CD4-positive, alpha-beta memory T cell (primary cell): ENCODE measurements around the gene MRPL44. TPM values are rescaled to one million over a fixed set of nuclear protein-coding genes. Genes with fewer than 3 reads are reported as not detected.
A peak's percentile ranks its signal among the peaks of the same experiment; 100 is the strongest.

Source experiments
- CTCF ChIA-PET: fragments of 350-600 bp; sonication (Branson Sonifier 250); formaldehyde crosslinking; loops from one replicate; lab custom pipeline; 2021; ENCODE audit warnings: inconsistent platforms; ENCODE audit not compliant: partially characterized antibody; lab: Charles Lee
- POLR2A ChIA-PET: fragments of 350-600 bp; sonication (Branson Sonifier 250); formaldehyde crosslinking; loops from one replicate; lab custom pipeline; 2021; ENCODE audit not compliant: partially characterized antibody; lab: Charles Lee
- DNase-seq, 5 donors: peaks; one replicate each; pipeline versions ENCODE4 v3.0.0 to v3.0.0-alpha.2; 2020 to 2022; ENCODE audit warnings: mixed read lengths in 1 of 5
- H3K27ac ChIP-seq: one replicate; pipeline ENCODE4 v1.7.0; 2013; ENCODE audit warnings: low read depth, low read length
- H3K27me3 ChIP-seq: 2 replicates; pipeline ENCODE4 v1.7.0; 2013; ENCODE audit warnings: mild to moderate bottlenecking, low read length, moderate library complexity; ENCODE audit not compliant: insufficient read depth
- H3K36me3 ChIP-seq: 2 replicates; pipeline ENCODE4 v1.7.0; 2013; ENCODE audit warnings: mild to moderate bottlenecking, low read length, moderate library complexity; ENCODE audit not compliant: insufficient read depth
- H3K4me1 ChIP-seq: 2 replicates; pipeline ENCODE4 v1.7.0; 2013; ENCODE audit warnings: mild to moderate bottlenecking, low read length, moderate library complexity; ENCODE audit not compliant: insufficient read depth
- H3K4me3 ChIP-seq, 2 donors: one replicate each; pipeline ENCODE4 v1.7.0; 2013; ENCODE audit warnings: low read length in 2 of 2, mild to moderate bottlenecking in 1 of 2
- H3K9me3 ChIP-seq, 2 donors: one replicate each; pipeline ENCODE4 v1.7.0; 2013; ENCODE audit warnings: low read length in 2 of 2, control low read depth in 1 of 2; ENCODE audit not compliant: control insufficient read depth in 1 of 2
- H3K27ac Mint-ChIP-seq, 7 donors: one replicate each; pipeline ENCODE4 v1.8.0; 2020 to 2021; ENCODE audit warnings: mixed read lengths in 7 of 7, mild to moderate bottlenecking in 6 of 7, inconsistent platforms in 3 of 7, moderate library complexity in 3 of 7
- H3K27me3 Mint-ChIP-seq, 2 donors: one replicate each; pipeline ENCODE4 v1.8.0; 2020 to 2021; ENCODE audit warnings: mixed read lengths in 2 of 2
- H3K36me3 Mint-ChIP-seq, 2 donors: one replicate each; pipeline ENCODE4 v1.8.0; 2020 to 2021; ENCODE audit warnings: mixed read lengths in 2 of 2, inconsistent platforms in 1 of 2, mild to moderate bottlenecking in 1 of 2
- H3K4me1 Mint-ChIP-seq, 4 donors: one replicate each; pipeline ENCODE4 v1.8.0; 2020 to 2021; ENCODE audit warnings: mixed read lengths in 4 of 4, mild to moderate bottlenecking in 1 of 4
- H3K4me3 Mint-ChIP-seq, 8 donors: one replicate each; pipeline ENCODE4 v1.8.0; 2020 to 2021; ENCODE audit warnings: mixed read lengths in 8 of 8, mild to moderate bottlenecking in 7 of 8, moderate library complexity in 6 of 8, inconsistent platforms in 3 of 8
- H3K9me3 Mint-ChIP-seq, 8 donors: one replicate each; pipeline ENCODE4 v1.8.0; 2020 to 2021; ENCODE audit warnings: mixed read lengths in 8 of 8, mild to moderate bottlenecking in 5 of 8, inconsistent platforms in 3 of 8, moderate library complexity in 1 of 8
- intact Hi-C: fragments of 100-400 bp; cut with micrococcal nuclease; formaldehyde crosslinking; loops from one replicate; pipeline ENCODE4 v1.15.1; 2023
- polyA plus RNA-seq, 2 donors: library from polyadenylated mRNA; unstranded; fragments of 300-500 nt; fragmentation: Illumina TruSeq; gene quantifications; one replicate each; pipeline ENCODE4 v1.2.3, GENCODE V29; 2021
- total RNA-seq, 2 experiments: library from RNA; stranded (reverse); gene quantifications; one replicate each; pipeline ENCODE4 v1.2.3, GENCODE V29; 2021

Gene MRPL44
- total and polyA plus RNA-seq, 4 experiments from 2014 or later, result 20.1 to 45.2 (median 24.3) TPM

- intact Hi-C loops, result loop anchor here (1.0 kb wide), 2 partner anchors 12 to 108 kb away; partner anchors contain the start of genes AP1S3 and MRPL44
- Mint-ChIP-seq H3K27ac (peak within 1 kb of the TSS; percentile 84 to 95 (median 92)), H3K4me1 (peaks cover 37 to 70% (median 53%) of the 10 kb centered on the region in 4 donors), H3K27me3 (no peaks in the 10 kb centered on the region), H3K9me3 (peaks cover 0 to 2% (median 0%) of the 10 kb centered on the region in 8 donors), H3K36me3 (peaks cover 7 to 10% of the 10 kb centered on the region in 2 donors), H3K4me3 (peak within 1 kb of the TSS; percentile 90 to 95 (median 92))
- Histone ChIP-seq H3K27me3 (no peaks in the 10 kb centered on the region), H3K27ac (peak within 1 kb of the TSS; percentile 50), H3K9me3 (no peaks in the 10 kb centered on the region), H3K4me3 (peak within 1 kb of the TSS; percentile 20 to 87), H3K4me1 (peaks cover 46% of the 10 kb centered on the region), H3K36me3 (no peaks in the 10 kb centered on the region)
- peak; percentile 71 to 79 (median 74) for DNase-seq
- POLR2A ChIA-PET, result interaction anchor here (0.9 to 3.1 kb wide), 6 partner anchors 9 to 184 kb away, joined by 3 to 55 read pairs (median 8); partner anchors contain the start of gene MRPL44
- CTCF ChIA-PET, result interaction anchor here (0.8 to 1.8 kb wide), 4 partner anchors 12 to 107 kb away, joined by 3 to 7 read pairs (median 3); partner anchors contain the start of gene MRPL44
Observed at GRCh38 chr2:223944703-223945531, 12.3 kb upstream of the MRPL44 start, which contains the start of gene WDFY1. WDFY1 (minus strand) TSS chr2:223945335; CDS start chr2:223945284, 51 bp downstream.

GRCh38 chr2:223945755-223946154, 11.5 kb upstream of the MRPL44 start:
- intact Hi-C loops, result loop anchor here (1.0 kb wide), 2 partner anchors 12 to 108 kb away; partner anchors contain the start of genes AP1S3 and MRPL44
- H3K27ac Mint-ChIP-seq, result peak overlapping the region; percentile 82 to 95 (median 86)
- Histone ChIP-seq H3K27ac (no peak overlapping the region), H3K4me1 (peaks cover 55% of the 10 kb centered on the region), H3K36me3 (no peaks in the 10 kb centered on the region), H3K27me3 (no peaks in the 10 kb centered on the region), H3K4me3 (peak overlapping the region in 1 of 2 donors; percentile 87), H3K9me3 (no peaks in the 10 kb centered on the region)
- POLR2A ChIA-PET, result interaction anchor here (0.9 to 3.1 kb wide), 6 partner anchors 10 to 185 kb away, joined by 3 to 55 read pairs (median 8); partner anchors contain the start of gene MRPL44
- H3K4me3 Mint-ChIP-seq, result peak overlapping the region; percentile 86 to 95 (median 92)
- DNase-seq, result peak in 2 of 5 donors; percentile 22 to 41
- peaks cover 7 to 10% of the 10 kb centered on the region in 2 donors for H3K36me3 Mint-ChIP-seq
- no peaks in the 10 kb centered on the region for H3K27me3 Mint-ChIP-seq
- peaks cover 39 to 74% (median 56%) of the 10 kb centered on the region in 4 donors for H3K4me1 Mint-ChIP-seq
- H3K9me3 Mint-ChIP-seq, result peaks cover 0 to 2% (median 0%) of the 10 kb centered on the region in 8 donors
- CTCF ChIA-PET, result interaction anchor here (0.8 to 1.8 kb wide), 4 partner anchors 12 to 107 kb away, joined by 3 to 7 read pairs (median 3); partner anchors contain the start of gene MRPL44

GRCh38 chr2:223947711-223948205, 9.5 kb upstream of the MRPL44 start:
- Histone ChIP-seq H3K4me1 (peaks cover 52% of the 10 kb centered on the region), H3K36me3 (no peaks in the 10 kb centered on the region), H3K27me3 (no peaks in the 10 kb centered on the region), H3K9me3 (no peaks in the 10 kb centered on the region), H3K4me3 (no peak overlapping the region), H3K27ac (no peak overlapping the region)
- Mint-ChIP-seq H3K4me1 (peaks cover 34 to 76% (median 50%) of the 10 kb centered on the region in 4 donors), H3K4me3 (peak overlapping the region in 3 of 8 donors; percentile 22 to 46 (median 28)), H3K27ac (peak overlapping the region in 2 of 7 donors; percentile 8 to 78), H3K36me3 (peaks cover 3% of the 10 kb centered on the region in 2 donors), H3K27me3 (no peaks in the 10 kb centered on the region), H3K9me3 (no peaks in the 10 kb centered on the region)
- ChIA-PET POLR2A (no interaction called here), CTCF (no interaction called here)
- no peak for DNase-seq
- intact Hi-C loops, result no loop called here

GRCh38 chr2:223949241-223949840, 7.9 kb upstream of the MRPL44 start:
- intact Hi-C loops, result no loop called here
- Histone ChIP-seq H3K9me3 (no peaks in the 10 kb centered on the region), H3K27me3 (no peaks in the 10 kb centered on the region), H3K27ac (no peak overlapping the region), H3K4me1 (peaks cover 37% of the 10 kb centered on the region), H3K36me3 (no peaks in the 10 kb centered on the region), H3K4me3 (no peak overlapping the region)
- Mint-ChIP-seq H3K4me1 (peaks cover 25 to 65% (median 38%) of the 10 kb centered on the region in 4 donors), H3K4me3 (peak overlapping the region in 3 of 8 donors; percentile 9 to 46 (median 34)), H3K9me3 (no peaks in the 10 kb centered on the region), H3K27me3 (no peaks in the 10 kb centered on the region), H3K36me3 (no peaks in the 10 kb centered on the region), H3K27ac (peak overlapping the region in 4 of 7 donors; percentile 18 to 76 (median 66))
- ChIA-PET POLR2A (no interaction called here), CTCF (interaction anchor here (0.6 to 2.1 kb wide), 2 partner anchors 10 to 21 kb away, joined by 3 to 10 read pairs; no protein-coding TSS in a partner anchor)
- no peak for DNase-seq

GRCh38 chr2:223950448-223951347, 6.6 kb upstream of the MRPL44 start:
- Mint-ChIP-seq H3K27me3 (no peaks in the 10 kb centered on the region), H3K4me3 (peak overlapping the region; percentile 2 to 79 (median 58)), H3K36me3 (no peaks in the 10 kb centered on the region), H3K9me3 (no peaks in the 10 kb centered on the region), H3K4me1 (peaks cover 22 to 58% (median 33%) of the 10 kb centered on the region in 4 donors), H3K27ac (peak overlapping the region in 3 of 7 donors; percentile 4 to 79 (median 78))
- no peak for DNase-seq
- no peaks in the 10 kb centered on the region for H3K36me3 ChIP-seq
- H3K4me1 ChIP-seq, result peaks cover 33% of the 10 kb centered on the region
- no peak overlapping the region for H3K4me3 ChIP-seq
- H3K27me3 ChIP-seq, result no peaks in the 10 kb centered on the region
- intact Hi-C loops, result no loop called here
- no peak overlapping the region for H3K27ac ChIP-seq
- ChIA-PET POLR2A (no interaction called here), CTCF (interaction anchor here (1.0 to 2.3 kb wide), 3 partner anchors 11 to 43 kb away, joined by 4 to 10 read pairs (median 7); no protein-coding TSS in a partner anchor)
- no peaks in the 10 kb centered on the region for H3K9me3 ChIP-seq
